ENCODE measurements around the gene GPATCH4. TPM values are rescaled to one million over a fixed set of nuclear protein-coding genes. Genes with fewer than 3 reads are reported as not detected.

Gene GPATCH4
- total and polyA plus RNA-seq, 10 of the 15 experiments (the other 5 are each of a cell fraction or from before 2014, with no cell fraction given), result 35.5 to 111 (median 73.9) TPM

- ChIA-PET RAD21 (ENCODE audit: unreplicated experiment) (no interaction called here), CTCF (interaction anchor here (0.9 to 9.2 kb wide), 2 partner anchors 9 to 26 kb away, joined by 3 to 208 read pairs; no protein-coding TSS in a partner anchor), POLR2A (no interaction called here), SMC1A (ENCODE audit: uncharacterized antibody, unreplicated experiment) (no interaction called here)
- H4K20me1 ChIP-seq (ENCODE audit: control insufficient read depth, insufficient read depth), result no peaks in the 10 kb centered on the region
- no TSS peak for BruUV-seq (replicated peaks)
- no peaks in the 10 kb centered on the region for H3K79me2 ChIP-seq (ENCODE audit: control insufficient read depth, insufficient read depth, low read length)
- H3K4me2 ChIP-seq (ENCODE audit: control insufficient read depth, insufficient read depth), result no peak overlapping the region
- DNase-seq (ENCODE audit: low read depth, low spot score), result no peak
- intact Hi-C loops (cut with micrococcal nuclease; ENCODE audit: unreplicated experiment), result no loop called here
- H3K27ac ChIP-seq (ENCODE audit: control insufficient read depth, insufficient read depth), result no peak overlapping the region
- H3K27me3 ChIP-seq (replicated peaks in 1 of 2; ENCODE audit: control insufficient read depth in 2 of 2, insufficient read depth in 2 of 2, low read length in 1 of 2), result peaks cover 0 to 3% of the 10 kb centered on the region in 2 experiments; a peak in 2 of 4 replicates
- 26% methylated on average over 3 of the region's 3 CpGs for WGBS (ENCODE audit: insufficient coverage, insufficient replicate concordance, low lambda C conversion rate, missing lambda C conversion rate)
- no peaks in the 10 kb centered on the region for H3K4me1 ChIP-seq (ENCODE audit: control insufficient read depth, insufficient read depth, low read length)
- no peaks in the 10 kb centered on the region for H3K9me3 ChIP-seq (replicated peaks; ENCODE audit: control insufficient read depth, insufficient read depth, low read length)
- H3K9ac ChIP-seq (ENCODE audit: control insufficient read depth, insufficient read depth, low read length), result no peak overlapping the region
- in situ Hi-C loops (cut with MboI), result no loop called here
- no peak for FAIRE-seq
- H3K4me3 ChIP-seq, result no peak overlapping the region
- no peaks in the 10 kb centered on the region for H3K36me3 ChIP-seq (ENCODE audit: control insufficient read depth in 2 of 2, insufficient read depth in 2 of 2, low read length in 1 of 2)
- no peak for TF ChIP-seq SUZ12 (IDR thresholded peaks at IDR 0.05; ENCODE audit: unreplicated experiment)
- no peak for TF ChIP-seq SUPT20H (IDR thresholded peaks at IDR 0.05; ENCODE audit: borderline replicate concordance, control insufficient read depth, low read depth, low read length)
- no peak for TF ChIP-seq ZNF207 (IDR thresholded peaks at IDR 0.05; ENCODE audit: borderline replicate concordance)
- no peak for TF ChIP-seq CREM (IDR thresholded peaks at IDR 0.05; ENCODE audit: low read depth)
- no peak for TF ChIP-seq SREBF2 (IDR thresholded peaks at IDR 0.05; ENCODE audit: low read length)
- no peak for TF ChIP-seq TCF3 (IDR thresholded peaks at IDR 0.05; ENCODE audit: borderline replicate concordance, insufficient read depth, low read depth, low read length)
- no peak for TF ChIP-seq CTCF (IDR thresholded peaks at IDR 0.05 in 2 of 3, conservative IDR thresholded peaks at IDR 0.05 in 1 of 3; ENCODE audit: control insufficient read depth in 2 of 3, extremely low read depth in 1 of 3, insufficient read depth in 1 of 3, low read depth in 3 of 3, low read length in 3 of 3)
- TF ChIP-seq ZNF687 (IDR thresholded peaks at IDR 0.05), result no peak
- no peak for TF ChIP-seq SKIL (IDR thresholded peaks at IDR 0.05; ENCODE audit: low read depth, poor library complexity, severe bottlenecking)
- no peak for TF ChIP-seq IRF5 (IDR thresholded peaks at IDR 0.05; ENCODE audit: borderline replicate concordance)
- no peak for TF ChIP-seq IRF3 (IDR thresholded peaks at IDR 0.05)
- TF ChIP-seq CHD1 (IDR thresholded peaks at IDR 0.05; ENCODE audit: low read depth, low read length), result no peak
- no peak for TF ChIP-seq TAF1 (IDR thresholded peaks at IDR 0.05; ENCODE audit: borderline replicate concordance, low read depth, low read length)
- H2AFZ ChIP-seq (ENCODE audit: control insufficient read depth, low read depth, low read length), result no peak overlapping the region
- no peak for ATAC-seq
Measured at GRCh38 chr1:156632355-156632754, 31.1 kb upstream of the GPATCH4 start.
